Measurements from ENCODE around the gene PSMB8.

- TF ChIP-seq POLR2A (IDR thresholded peaks at IDR 0.05) (no peak), CTCF (IDR thresholded peaks at IDR 0.05) (no peak)
Measured at GRCh38 chr6:32835167-32835893, 8.5 kb downstream of the PSMB8 start.

All from adrenal gland (tissue), 5 donors.